HEK293 (cell line): ENCODE data around the gene TMTC1.

Experiments
- CTCF ChIA-PET: fragments of 350-600 bp; formaldehyde crosslinking; extraction: SDS; loops from one replicate; lab custom pipeline; 2021; ENCODE audit warnings: antibody characterized with exemption; lab: Yijun Ruan, JAX
- POLR2A ChIA-PET: fragments of 300-600 bp; formaldehyde crosslinking; extraction: SDS; loops from one replicate; lab custom pipeline; 2020; ENCODE audit warnings: antibody characterized with exemption, inconsistent platforms; lab: Yijun Ruan, JAX
- H3K27ac ChIP-seq: fragments of 200-500 bp; sonication (Bioruptor generic); 2 replicates; pipeline ENCODE4 v1.5.1; 2014; ENCODE audit warnings: low read depth, low read length, control low read depth, inconsistent platforms; ENCODE audit errors: extremely low read depth
- H3K36me3 ChIP-seq, 2 experiments: fragments of 200-500 bp in 1 of 2; sonication (Bioruptor generic) in 1 of 2; 1 replicate in 1 of 2; 2 replicates in 1 of 2; pipeline ENCODE4 v1.5.1; 2014 to 2017; ENCODE audit warnings: inconsistent platforms in 2 of 2, low read length in 2 of 2; ENCODE audit not compliant: control insufficient read depth in 2 of 2, insufficient read depth in 1 of 2
- H3K4me1 ChIP-seq: fragments of 200-500 bp; sonication (Bioruptor generic); 2 replicates; pipeline ENCODE4 v1.5.1; 2014; ENCODE audit warnings: mild to moderate bottlenecking, low read length, inconsistent platforms; ENCODE audit not compliant: control insufficient read depth, insufficient read depth
- H3K4me3 ChIP-seq: 2 replicates; pipeline ENCODE4 v1.5.1; 2011; ENCODE audit warnings: low read depth, mild to moderate bottlenecking, control low read depth, low read length, moderate library complexity
- H3K9me3 ChIP-seq: fragments of 200-500 bp; sonication (Bioruptor generic); 2 replicates; pipeline ENCODE4 v1.5.1; 2014; ENCODE audit warnings: low read depth, low read length, inconsistent platforms; ENCODE audit not compliant: control insufficient read depth, insufficient read depth
- ATF2 ChIP-seq: fragments of 450-650 bp; formaldehyde crosslinking; IDR thresholded peaks from 2 replicates; pipeline ENCODE4 v1.5.1; 2016; ENCODE audit warnings: missing biosample characterization, missing genetic modification characterization, low read depth
- PRDM1 ChIP-seq: fragments of 450-650 bp; formaldehyde crosslinking; IDR thresholded peaks from 2 replicates; pipeline ENCODE4; 2016; ENCODE audit warnings: missing biosample characterization, missing genetic modification characterization
- SETDB1 ChIP-seq: IDR thresholded peaks from one replicate; pipeline ENCODE4 v1.6.1; 2017; ENCODE audit warnings: mild to moderate bottlenecking, low read length, moderate library complexity, mixed read lengths; ENCODE audit not compliant: insufficient read length
- SP3 ChIP-seq: fragments of 450-650 bp; formaldehyde crosslinking; IDR thresholded peaks from 2 replicates; pipeline ENCODE4 v1.5.1; 2016; ENCODE audit warnings: missing biosample characterization, missing genetic modification characterization
- TSHZ1 ChIP-seq: fragments of 450-650 bp; formaldehyde crosslinking; IDR thresholded peaks from 2 replicates; pipeline ENCODE4 v1.5.1; 2016; ENCODE audit warnings: missing biosample characterization, missing genetic modification characterization, borderline replicate concordance
- ZBTB17 ChIP-seq: fragments of 450-650 bp; formaldehyde crosslinking; IDR thresholded peaks from 2 replicates; pipeline ENCODE4 v1.5.1; 2016; ENCODE audit warnings: missing biosample characterization, missing genetic modification characterization
- ZBTB21 ChIP-seq: fragments of 450-650 bp; formaldehyde crosslinking; IDR thresholded peaks from 2 replicates; pipeline ENCODE4 v1.5.1; 2017; ENCODE audit warnings: missing biosample characterization, missing genetic modification characterization
- ZEB2 ChIP-seq: fragments of 450-650 bp; formaldehyde crosslinking; IDR thresholded peaks from 2 replicates; pipeline ENCODE4 v1.5.1; 2016; ENCODE audit warnings: missing biosample characterization, missing genetic modification characterization
- ZFP37 ChIP-seq: fragments of 450-650 bp; formaldehyde crosslinking; IDR thresholded peaks from 2 replicates; pipeline ENCODE4 v1.5.1; 2016; ENCODE audit warnings: missing biosample characterization, missing genetic modification characterization
- ZNF2 ChIP-seq: fragments of 450-650 bp; formaldehyde crosslinking; IDR thresholded peaks from 2 replicates; pipeline ENCODE4 v1.5.1; 2016; ENCODE audit warnings: missing biosample characterization, missing genetic modification characterization
- ZNF23 ChIP-seq: fragments of 450-650 bp; formaldehyde crosslinking; IDR thresholded peaks from 2 replicates; pipeline ENCODE4 v1.5.1; 2016; ENCODE audit warnings: missing biosample characterization, missing genetic modification characterization, borderline replicate concordance
- ZNF292 ChIP-seq: fragments of 450-650 bp; formaldehyde crosslinking; IDR thresholded peaks from 2 replicates; pipeline ENCODE4 v1.5.1; 2016; ENCODE audit warnings: low read depth, missing biosample characterization, missing genetic modification characterization, borderline replicate concordance
- ZNF366 ChIP-seq: fragments of 450-650 bp; formaldehyde crosslinking; conservative IDR thresholded peaks from 2 replicates; pipeline ENCODE4 v1.5.1; 2016; ENCODE audit warnings: missing biosample characterization, missing genetic modification characterization
- ZNF501 ChIP-seq: fragments of 450-650 bp; formaldehyde crosslinking; IDR thresholded peaks from 2 replicates; pipeline ENCODE4 v1.5.1; 2016; ENCODE audit warnings: missing biosample characterization, missing genetic modification characterization
- ZNF529 ChIP-seq: fragments of 450-650 bp; formaldehyde crosslinking; IDR thresholded peaks from 2 replicates; pipeline ENCODE4 v1.5.1; 2017; ENCODE audit warnings: missing genetic modification characterization, missing biosample characterization; ENCODE audit not compliant: insufficient replicate concordance
- ZNF596 ChIP-seq: fragments of 450-650 bp; IDR thresholded peaks from 2 replicates; pipeline ENCODE4 v1.5.0; 2018; ENCODE audit warnings: missing biosample characterization, mild to moderate bottlenecking, missing genetic modification characterization, moderate library complexity
- ZNF600 ChIP-seq: fragments of 450-650 bp; formaldehyde crosslinking; IDR thresholded peaks from 2 replicates; pipeline ENCODE4 v1.5.1; 2016; ENCODE audit warnings: missing biosample characterization, missing genetic modification characterization
- ZNF629 ChIP-seq: fragments of 450-650 bp; formaldehyde crosslinking; IDR thresholded peaks from 2 replicates; pipeline ENCODE4 v1.5.1; 2017; ENCODE audit warnings: missing biosample characterization, missing genetic modification characterization
- ZNF639 ChIP-seq: fragments of 450-650 bp; formaldehyde crosslinking; IDR thresholded peaks from 2 replicates; pipeline ENCODE4 v1.5.1; 2016; ENCODE audit warnings: missing biosample characterization, missing genetic modification characterization
- ZNF654 ChIP-seq: fragments of 450-650 bp; formaldehyde crosslinking; IDR thresholded peaks from 2 replicates; pipeline ENCODE4 v1.5.1; 2016; ENCODE audit warnings: low read depth, missing biosample characterization, missing genetic modification characterization
- ZNF670 ChIP-seq: fragments of 450-650 bp; formaldehyde crosslinking; IDR thresholded peaks from 2 replicates; pipeline ENCODE4 v1.5.1; 2016; ENCODE audit warnings: missing biosample characterization, missing genetic modification characterization, low read depth
- ZNF76 ChIP-seq: fragments of 450-650 bp; formaldehyde crosslinking; IDR thresholded peaks from 2 replicates; pipeline ENCODE4; 2016; ENCODE audit warnings: low read depth, missing biosample characterization, missing genetic modification characterization, borderline replicate concordance
- ZSCAN30 ChIP-seq: fragments of 450-650 bp; IDR thresholded peaks from 2 replicates; pipeline ENCODE4 v1.5.1; 2018; ENCODE audit warnings: missing biosample characterization, mild to moderate bottlenecking, missing genetic modification characterization, moderate library complexity
- ZXDB ChIP-seq: fragments of 450-650 bp; formaldehyde crosslinking; IDR thresholded peaks from 2 replicates; pipeline ENCODE4 v1.5.1; 2016; ENCODE audit warnings: missing biosample characterization, missing genetic modification characterization
- TF ChIP-seq, protein P1 (sequence below): fragments of 450-650 bp; formaldehyde crosslinking; IDR thresholded peaks from 2 replicates; pipeline ENCODE4 v1.5.1; 2016; ENCODE audit warnings: missing biosample characterization, missing genetic modification characterization

The TMTC1 gene

DNA sequence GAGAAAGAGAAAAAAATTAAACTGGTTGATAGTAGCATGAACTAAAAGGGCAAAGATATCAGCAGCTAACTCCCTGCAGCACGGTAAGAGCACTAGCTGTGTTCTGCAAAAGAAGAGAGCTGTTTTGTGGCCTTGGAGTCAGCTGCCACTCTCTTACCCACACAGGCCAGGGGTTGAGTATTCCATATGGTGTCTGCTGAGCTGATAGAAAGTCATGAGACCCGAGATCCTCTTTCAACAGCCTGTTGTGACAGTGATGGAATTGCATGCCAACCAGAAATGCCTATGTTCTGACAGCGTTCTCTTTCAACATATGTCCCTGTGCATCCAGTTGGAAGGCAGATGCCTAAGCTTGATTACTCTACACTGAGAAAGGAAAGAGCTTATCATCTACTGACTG, 39.9 kb downstream of the TMTC1 start (continued):
- TF ChIP-seq TSHZ1 (peak; percentile 85), ZNF670 (no peak), ZNF600 (tag by site-specific recombination) (peak; percentile 99), ZNF501 (tag by site-specific recombination) (peak; percentile 53; the same call in 1 of the 2 replicates), PRDM1 (tag by site-specific recombination) (peak; percentile 54; the same call in 1 of the 2 replicates), ZFP37 (0 out of 2 replicates have a peak, but pooled peaks have one; percentile 28), ZNF654 (tag by site-specific recombination) (0 out of 2 replicates have a peak, but pooled peaks have one; percentile 5), SP3 (0 out of 2 replicates have a peak, but pooled peaks have one; percentile 18), ZNF629 (peak; percentile 75), ZEB2 (tag by site-specific recombination) (peak; percentile 72), ZNF529 (tag by site-specific recombination) (no peak), ZNF366 (tag by site-specific recombination) (peak; percentile 68), ZNF23 (no peak), ZBTB17 (peak; percentile 63), ZNF76 (peak; percentile 17; the same call in 1 of the 2 replicates)
- TF ChIP-seq, protein P1, sequence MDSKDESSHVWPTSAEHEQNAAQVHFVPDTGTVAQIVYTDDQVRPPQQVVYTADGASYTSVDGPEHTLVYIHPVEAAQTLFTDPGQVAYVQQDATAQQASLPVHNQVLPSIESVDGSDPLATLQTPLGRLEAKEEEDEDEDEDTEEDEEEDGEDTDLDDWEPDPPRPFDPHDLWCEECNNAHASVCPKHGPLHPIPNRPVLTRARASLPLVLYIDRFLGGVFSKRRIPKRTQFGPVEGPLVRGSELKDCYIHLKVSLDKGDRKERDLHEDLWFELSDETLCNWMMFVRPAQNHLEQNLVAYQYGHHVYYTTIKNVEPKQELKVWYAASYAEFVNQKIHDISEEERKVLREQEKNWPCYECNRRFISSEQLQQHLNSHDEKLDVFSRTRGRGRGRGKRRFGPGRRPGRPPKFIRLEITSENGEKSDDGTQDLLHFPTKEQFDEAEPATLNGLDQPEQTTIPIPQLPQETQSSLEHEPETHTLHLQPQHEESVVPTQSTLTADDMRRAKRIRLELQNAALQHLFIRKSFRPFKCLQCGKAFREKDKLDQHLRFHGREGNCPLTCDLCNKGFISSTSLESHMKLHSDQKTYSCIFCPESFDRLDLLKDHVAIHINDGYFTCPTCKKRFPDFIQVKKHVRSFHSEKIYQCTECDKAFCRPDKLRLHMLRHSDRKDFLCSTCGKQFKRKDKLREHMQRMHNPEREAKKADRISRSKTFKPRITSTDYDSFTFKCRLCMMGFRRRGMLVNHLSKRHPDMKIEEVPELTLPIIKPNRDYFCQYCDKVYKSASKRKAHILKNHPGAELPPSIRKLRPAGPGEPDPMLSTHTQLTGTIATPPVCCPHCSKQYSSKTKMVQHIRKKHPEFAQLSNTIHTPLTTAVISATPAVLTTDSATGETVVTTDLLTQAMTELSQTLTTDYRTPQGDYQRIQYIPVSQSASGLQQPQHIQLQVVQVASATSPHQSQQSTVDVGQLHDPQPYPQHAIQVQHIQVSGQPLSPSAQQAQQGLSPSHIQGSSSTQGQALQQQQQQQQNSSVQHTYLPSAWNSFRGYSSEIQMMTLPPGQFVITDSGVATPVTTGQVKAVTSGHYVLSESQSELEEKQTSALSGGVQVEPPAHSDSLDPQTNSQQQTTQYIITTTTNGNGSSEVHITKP (tag by site-specific recombination): peak; percentile 45

DNA sequence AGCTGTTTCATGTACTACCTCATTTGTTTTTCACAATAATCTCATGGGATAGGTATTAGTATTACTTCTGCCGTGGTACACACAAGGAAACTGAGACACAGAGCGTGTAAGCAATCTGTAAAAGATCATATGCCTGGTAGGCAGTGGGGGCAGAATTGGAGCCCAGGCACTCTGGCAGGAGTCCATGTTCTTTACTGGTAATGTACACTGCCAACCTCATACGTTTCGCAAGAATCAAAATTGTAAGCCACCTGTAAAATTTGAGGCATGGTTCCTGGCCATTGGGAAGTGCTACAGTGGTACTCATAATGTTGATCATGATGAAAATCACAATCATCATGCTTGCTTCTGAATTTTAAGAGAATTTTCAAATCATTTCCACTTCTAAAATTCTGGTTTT, 40.7 kb downstream of the TMTC1 start:
- 0 out of 2 replicates have a peak, but pooled peaks have one; percentile 24 for TF ChIP-seq ZSCAN30 (tag by site-specific recombination)
- no peak for TF ChIP-seq ZNF2 (tag by site-specific recombination)
- TF ChIP-seq ZNF654 (tag by site-specific recombination): 0 out of 2 replicates have a peak, but pooled peaks have one; percentile 2
- no peaks in the 10 kb centered on the region; a peak in 1 of 3 replicates for H3K36me3 ChIP-seq
- CTCF ChIA-PET: no interaction called here
- no peak overlapping the region for H3K27ac ChIP-seq
- H3K9me3 ChIP-seq: no peaks in the 10 kb centered on the region
- POLR2A ChIA-PET: no interaction called here
- H3K4me1 ChIP-seq: peaks cover 21% of the 10 kb centered on the region
- H3K4me3 ChIP-seq: no peak overlapping the region

- POLR2A ChIA-PET: no interaction called here
- CTCF ChIA-PET: no interaction called here
- H3K36me3 ChIP-seq: no peaks in the 10 kb centered on the region; a peak in 1 of 3 replicates
- TF ChIP-seq ZNF596 (tag by site-specific recombination): no peak
- TF ChIP-seq ZXDB (tag by site-specific recombination): peak; percentile 51; the same call in 1 of the 2 replicates
- no peak for TF ChIP-seq ZBTB21 (tag by site-specific recombination)
- 0 out of 2 replicates have a peak, but pooled peaks have one; percentile 21 for TF ChIP-seq ZNF366 (tag by site-specific recombination)
- 0 out of 2 replicates have a peak, but pooled peaks have one; percentile 36 for TF ChIP-seq ATF2 (tag by site-specific recombination)
- peak; percentile 23; the same call in 1 of the 2 replicates for TF ChIP-seq ZNF629
- TF ChIP-seq SETDB1: no peak
- TF ChIP-seq ZNF292 (tag by site-specific recombination): no peak
- 0 out of 2 replicates have a peak, but pooled peaks have one; percentile 7 for TF ChIP-seq PRDM1 (tag by site-specific recombination)
- TF ChIP-seq ZNF639 (tag by site-specific recombination): no peak
These were observed 41.1 kb downstream of the TMTC1 start for GRCh38 chr12:29742646-29743045.

More at GRCh38 chr12:29742646-29743045, 41.1 kb downstream of the TMTC1 start:
- H3K27ac ChIP-seq: no peak overlapping the region
- H3K4me3 ChIP-seq: no peak overlapping the region
- peaks cover 21% of the 10 kb centered on the region for H3K4me1 ChIP-seq
- no peaks in the 10 kb centered on the region for H3K9me3 ChIP-seq
